ENCODE measurements around the gene PSMB10.
"Not testable (repeated sequence)": the region's sequence is repeated elsewhere in the genome, so short reads cannot be mapped to it uniquely, and the experiment has no call there.

DNA sequence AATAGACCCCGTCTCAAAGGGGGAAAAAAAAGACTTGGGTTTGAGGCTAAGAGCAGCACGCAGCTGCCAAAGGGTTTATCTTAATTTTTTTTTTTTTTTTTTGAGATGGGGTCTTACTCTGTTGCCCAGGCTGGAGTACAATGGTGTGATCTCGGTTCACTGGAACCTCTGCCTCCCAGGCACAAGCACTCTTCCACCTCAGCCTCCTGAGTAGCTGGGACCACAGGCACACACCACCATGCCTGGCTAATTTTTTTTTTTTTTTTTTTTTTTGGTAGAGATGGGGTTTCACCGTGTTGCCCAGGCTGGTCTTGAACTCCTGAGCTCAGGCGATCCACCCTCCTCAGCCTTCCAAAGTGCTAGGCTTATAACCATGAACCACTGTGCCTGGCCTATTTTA lies 1.1 kb upstream of the PSMB10 start:
- TF ChIP-seq POLR2A (IDR thresholded peaks at IDR 0.05; ENCODE audit: low read depth, low read length); SMC3 (IDR thresholded peaks at IDR 0.05; ENCODE audit: low read depth, low read length); RFX5 (IDR thresholded peaks at IDR 0.05; ENCODE audit: low read depth, low read length); RAD21 (IDR thresholded peaks at IDR 0.05; ENCODE audit: low read length); MXI1 (IDR thresholded peaks at IDR 0.05; ENCODE audit: borderline replicate concordance, low read depth, low read length); FOS (IDR thresholded peaks at IDR 0.05; ENCODE audit: low read depth, low read length); CEBPB (IDR thresholded peaks at IDR 0.05; ENCODE audit: low read depth, low read length); BHLHE40 (IDR thresholded peaks at IDR 0.05; ENCODE audit: low read depth, low read length); RCOR1 (IDR thresholded peaks at IDR 0.05; ENCODE audit: insufficient replicate concordance, low read length): not testable (repeated sequence)
- TF ChIP-seq, protein P1, sequence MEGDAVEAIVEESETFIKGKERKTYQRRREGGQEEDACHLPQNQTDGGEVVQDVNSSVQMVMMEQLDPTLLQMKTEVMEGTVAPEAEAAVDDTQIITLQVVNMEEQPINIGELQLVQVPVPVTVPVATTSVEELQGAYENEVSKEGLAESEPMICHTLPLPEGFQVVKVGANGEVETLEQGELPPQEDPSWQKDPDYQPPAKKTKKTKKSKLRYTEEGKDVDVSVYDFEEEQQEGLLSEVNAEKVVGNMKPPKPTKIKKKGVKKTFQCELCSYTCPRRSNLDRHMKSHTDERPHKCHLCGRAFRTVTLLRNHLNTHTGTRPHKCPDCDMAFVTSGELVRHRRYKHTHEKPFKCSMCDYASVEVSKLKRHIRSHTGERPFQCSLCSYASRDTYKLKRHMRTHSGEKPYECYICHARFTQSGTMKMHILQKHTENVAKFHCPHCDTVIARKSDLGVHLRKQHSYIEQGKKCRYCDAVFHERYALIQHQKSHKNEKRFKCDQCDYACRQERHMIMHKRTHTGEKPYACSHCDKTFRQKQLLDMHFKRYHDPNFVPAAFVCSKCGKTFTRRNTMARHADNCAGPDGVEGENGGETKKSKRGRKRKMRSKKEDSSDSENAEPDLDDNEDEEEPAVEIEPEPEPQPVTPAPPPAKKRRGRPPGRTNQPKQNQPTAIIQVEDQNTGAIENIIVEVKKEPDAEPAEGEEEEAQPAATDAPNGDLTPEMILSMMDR (conservative IDR thresholded peaks at IDR 0.05; ENCODE audit: low read depth, low read length), result not testable (repeated sequence)
- TF ChIP-seq, protein P2, sequence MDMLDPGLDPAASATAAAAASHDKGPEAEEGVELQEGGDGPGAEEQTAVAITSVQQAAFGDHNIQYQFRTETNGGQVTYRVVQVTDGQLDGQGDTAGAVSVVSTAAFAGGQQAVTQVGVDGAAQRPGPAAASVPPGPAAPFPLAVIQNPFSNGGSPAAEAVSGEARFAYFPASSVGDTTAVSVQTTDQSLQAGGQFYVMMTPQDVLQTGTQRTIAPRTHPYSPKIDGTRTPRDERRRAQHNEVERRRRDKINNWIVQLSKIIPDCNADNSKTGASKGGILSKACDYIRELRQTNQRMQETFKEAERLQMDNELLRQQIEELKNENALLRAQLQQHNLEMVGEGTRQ (IDR thresholded peaks at IDR 0.05; ENCODE audit: low read depth, low read length), result not testable (repeated sequence)
- TF ChIP-seq, protein P3, sequence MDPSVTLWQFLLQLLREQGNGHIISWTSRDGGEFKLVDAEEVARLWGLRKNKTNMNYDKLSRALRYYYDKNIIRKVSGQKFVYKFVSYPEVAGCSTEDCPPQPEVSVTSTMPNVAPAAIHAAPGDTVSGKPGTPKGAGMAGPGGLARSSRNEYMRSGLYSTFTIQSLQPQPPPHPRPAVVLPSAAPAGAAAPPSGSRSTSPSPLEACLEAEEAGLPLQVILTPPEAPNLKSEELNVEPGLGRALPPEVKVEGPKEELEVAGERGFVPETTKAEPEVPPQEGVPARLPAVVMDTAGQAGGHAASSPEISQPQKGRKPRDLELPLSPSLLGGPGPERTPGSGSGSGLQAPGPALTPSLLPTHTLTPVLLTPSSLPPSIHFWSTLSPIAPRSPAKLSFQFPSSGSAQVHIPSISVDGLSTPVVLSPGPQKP (IDR thresholded peaks at IDR 0.05; ENCODE audit: borderline replicate concordance, low read depth, low read length), result not testable (repeated sequence)

All from IMR-90 (cell line).